Epithelial cell of proximal tubule (primary cell): ENCODE results near the gene NFATC4. TPM values are rescaled to one million over a fixed set of nuclear protein-coding genes. Genes with fewer than 3 reads are reported as not detected.
"Not testable (repeated sequence)": the region's sequence is repeated elsewhere in the genome, so short reads cannot be mapped to it uniquely, and the experiment has no call there.

ENCODE experiments used
- DNase-seq: peaks from one replicate; pipeline ENCODE4 v3.0.0-alpha.2; 2011; ENCODE audit warnings: low read depth
- H3K4me3 ChIP-seq: 2 replicates; pipeline ENCODE4 v1.5.1; 2011; ENCODE audit warnings: low read depth, mild to moderate bottlenecking, low read length
- CTCF ChIP-seq: conservative IDR thresholded peaks from 2 replicates; pipeline ENCODE4 v1.5.1; 2012; ENCODE audit warnings: low read depth, mild to moderate bottlenecking, low read length
- total RNA-seq: library from RNA; depleted of rRNA; stranded (reverse); fragments of >200 nt; gene quantifications from 2 replicates; pipeline ENCODE4 v1.2.3, GENCODE V29; 2015

NFATC4 gene
- total RNA-seq, 1 donor from 2014 or later, result 30.2 TPM

GRCh38 chr14:24327303-24327702, 40.7 kb upstream of the NFATC4 start:
- no peak for DNase-seq
- TF ChIP-seq CTCF, result no peak
- H3K4me3 ChIP-seq, result no peak overlapping the region

DNA sequence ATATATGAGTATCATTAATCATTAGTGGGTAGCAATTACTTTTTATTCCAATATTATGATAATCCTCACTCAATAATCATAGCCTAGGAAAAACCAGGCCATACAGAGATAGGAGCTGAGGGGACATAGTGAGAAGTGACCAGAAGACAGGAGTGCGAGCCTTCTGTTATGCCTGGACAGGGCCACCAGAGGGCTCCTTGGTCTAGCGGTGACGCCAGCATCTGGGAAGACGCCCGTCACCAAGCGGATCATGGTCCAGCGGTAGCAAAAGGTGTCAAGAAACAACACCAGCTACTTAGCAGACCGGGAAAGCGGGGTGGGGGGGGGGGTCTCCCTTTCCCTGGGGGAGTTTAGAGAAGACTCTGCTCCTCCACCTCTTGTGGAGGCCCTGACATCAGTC, 40.1 kb upstream of the NFATC4 start:
- not testable (repeated sequence) for H3K4me3 ChIP-seq, DNase-seq
- peak; percentile 40 for TF ChIP-seq CTCF

DNA sequence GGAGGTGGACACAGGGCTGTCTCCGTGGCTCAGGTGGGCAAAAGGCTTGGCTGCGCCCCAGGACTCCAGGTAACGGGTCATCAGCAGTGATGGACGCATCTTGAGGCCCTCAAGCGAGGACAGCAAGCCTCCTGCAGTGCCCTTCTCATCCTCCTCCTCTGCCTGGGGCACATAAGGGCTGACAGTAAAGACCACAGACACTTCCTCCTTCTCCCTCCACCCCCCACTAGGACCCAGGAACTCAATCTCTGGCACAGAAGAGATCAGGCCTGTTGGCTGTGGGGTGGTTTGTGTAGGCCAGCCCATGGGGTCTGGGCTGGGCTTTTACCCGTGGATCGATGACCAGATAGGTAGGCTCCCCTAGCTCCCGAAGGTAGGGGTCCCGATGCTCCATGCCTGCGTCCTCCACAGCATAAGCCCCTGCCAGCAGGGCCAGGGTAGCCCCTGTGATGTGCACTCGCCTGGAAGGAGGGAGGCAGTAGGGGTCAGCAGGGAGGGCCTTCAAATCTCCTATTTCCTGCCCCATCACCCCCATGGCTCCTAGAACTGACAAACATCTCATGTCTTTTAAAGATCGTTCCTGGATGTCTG, 38.8 kb upstream of the NFATC4 start:
- DNase-seq, result no peak
- no peak for TF ChIP-seq CTCF
- H3K4me3 ChIP-seq, result no peak overlapping the region

DNA sequence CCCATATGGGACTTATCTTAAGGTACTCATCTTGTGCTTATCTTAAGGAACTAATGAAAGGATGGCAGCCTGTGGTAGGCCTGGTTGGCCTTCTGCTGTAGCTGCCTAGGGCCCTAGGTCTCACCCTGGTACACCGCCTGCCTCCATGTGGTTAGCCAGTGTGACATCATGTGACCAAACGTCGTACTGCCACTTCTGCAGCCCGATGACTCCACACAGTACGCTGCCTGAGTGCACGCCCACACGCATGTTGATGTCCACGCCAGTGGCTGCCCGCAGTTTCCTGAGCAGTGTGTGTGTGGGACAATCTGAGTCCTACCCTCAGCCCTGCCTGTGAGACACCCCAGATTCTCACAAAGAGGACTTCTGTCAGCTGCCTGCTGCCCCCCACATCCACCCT, 38.2 kb upstream of the NFATC4 start:
- DNase-seq, result no peak
- no peak for TF ChIP-seq CTCF
- H3K4me3 ChIP-seq, result no peak overlapping the region

DNA sequence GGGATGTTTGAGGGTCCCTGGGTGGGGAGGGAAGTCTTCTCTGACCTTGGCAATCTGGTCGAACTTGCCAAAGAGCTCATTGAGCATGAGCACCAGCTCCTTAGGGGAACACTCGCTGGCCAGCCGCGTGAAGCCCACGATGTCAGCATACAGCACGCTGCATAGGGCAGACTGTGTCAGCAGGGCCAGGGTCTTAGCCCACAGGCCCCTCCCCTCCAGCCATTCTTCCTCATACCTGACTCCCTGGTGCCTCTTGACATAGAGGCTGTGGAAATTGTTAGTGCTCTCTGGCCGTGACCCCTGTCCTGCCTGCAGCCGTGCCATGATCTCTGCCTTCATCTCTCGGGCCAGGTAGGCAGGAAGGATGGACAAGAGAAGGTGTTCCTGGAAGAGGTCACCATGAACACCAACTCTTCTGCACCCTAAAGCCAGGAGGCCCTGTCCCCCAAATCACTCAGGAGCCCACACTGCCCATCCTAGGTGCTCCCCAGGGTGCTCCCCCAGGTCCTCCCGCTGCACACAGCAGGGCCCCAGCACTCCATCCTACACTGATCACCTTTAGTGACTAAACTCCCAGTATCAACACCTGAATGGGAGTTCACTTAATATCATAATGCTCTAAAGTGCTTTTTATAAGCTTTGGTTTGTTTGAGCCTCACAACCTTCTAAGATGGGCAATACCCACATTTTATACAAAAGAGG, 36.9 kb upstream of the NFATC4 start:
- no peak for DNase-seq
- no peak for TF ChIP-seq CTCF
- no peak overlapping the region for H3K4me3 ChIP-seq

- H3K4me3 ChIP-seq, result no peak overlapping the region
- TF ChIP-seq CTCF, result no peak
Observed at GRCh38 chr14:24331731-24332267, 36.2 kb upstream of the NFATC4 start.

More at GRCh38 chr14:24331731-24332267, 36.2 kb upstream of the NFATC4 start:
- DNase-seq, result no peak
